HCT116 (cell line): ENCODE data around the gene CDKL4. TPM values are rescaled to one million over a fixed set of nuclear protein-coding genes. Genes with fewer than 3 reads are reported as not detected.
"Not testable (repeated sequence)": the region's sequence is repeated elsewhere in the genome, so short reads cannot be mapped to it uniquely, and the experiment has no call there.

ENCODE experiments used
- ATAC-seq: fragments of 200-7000 bp; cut with Tn5 transposase; 2 replicates; pipeline ENCODE4 v1.9.1; 2020; ENCODE audit warnings: mild to moderate bottlenecking, moderate library complexity
- BruUV-seq: library from RNA; stranded (reverse); fragments of 400-500 nt; replicated peaks from 2 replicates; lab custom pipeline; 2021; lab: Mats Ljungman, UMichigan
- CTCF ChIA-PET: fragments of 300-600 bp; sonication (Branson Sonifier 250); formaldehyde crosslinking; loops from one replicate; lab custom pipeline; 2021; ENCODE audit warnings: antibody characterized with exemption; lab: Charles Lee
- POLR2A ChIA-PET: fragments of 300-600, 350-600 bp; sonication (Branson Sonifier 250); formaldehyde crosslinking; loops from one replicate; lab custom pipeline; 2021; ENCODE audit warnings: antibody characterized with exemption; lab: Charles Lee
- RAD21 ChIA-PET, 2 experiments: fragments of 300-600 bp; sonication (Branson Sonifier 250); formaldehyde crosslinking; loops; one replicate each; lab custom pipeline; 2023; ENCODE audit warnings: low total read pairs in 2 of 2; ENCODE audit not compliant: uncharacterized antibody in 2 of 2, unreplicated experiment in 2 of 2, low non-redundant PET in 1 of 2; lab: Charles Lee
- DNase-seq: peaks from one replicate; pipeline ENCODE4 v3.0.0-alpha.2; 2010; ENCODE audit warnings: low read depth, low spot score
- H2AFZ ChIP-seq: fragments of 200-600 bp; shearing (Covaris generic), sonication (generic); 2 replicates; pipeline ENCODE4 v1.6.1; 2017; ENCODE audit warnings: low read depth, mixed run types, mixed read lengths, antibody characterized with exemption, low read length; ENCODE audit not compliant: poor library complexity, severe bottlenecking
- H3K27ac ChIP-seq: 2 replicates; pipeline ENCODE4 v1.5.1; 2012; ENCODE audit warnings: low read depth, low read length
- H3K27me3 ChIP-seq: fragments of 200-600 bp; sonication (generic); 2 replicates; pipeline ENCODE4 v1.6.1; 2016; ENCODE audit warnings: mixed run types, low read length, mixed read lengths; ENCODE audit not compliant: insufficient read depth
- H3K36me3 ChIP-seq, 2 experiments: fragments of 200-500 bp in 1 of 2; fragments of 200-600 bp in 1 of 2; sonication (Bioruptor generic) in 1 of 2; sonication (generic) in 1 of 2; 2 replicates each; pipeline versions ENCODE4 v1.5.1 to v1.6.1; 2014 to 2016; ENCODE audit warnings: low read length in 2 of 2, inconsistent platforms in 1 of 2, mixed read lengths in 1 of 2, mixed run types in 1 of 2; ENCODE audit not compliant: insufficient read depth in 2 of 2, control insufficient read depth in 1 of 2
- H3K4me1 ChIP-seq, 2 experiments: fragments of 200-600 bp in 1 of 2; sonication (generic) in 1 of 2; 2 replicates each; pipeline versions ENCODE4 v1.5.1 to v1.6.1; 2012 to 2017; ENCODE audit warnings: low read length in 2 of 2, inconsistent platforms in 1 of 2, mild to moderate bottlenecking in 1 of 2, mixed read lengths in 1 of 2, mixed run types in 1 of 2, moderate library complexity in 1 of 2; ENCODE audit not compliant: insufficient read depth in 2 of 2, control insufficient read depth in 1 of 2
- H3K4me2 ChIP-seq: fragments of 200-600 bp; sonication (generic); 2 replicates; pipeline ENCODE4 v1.6.1; 2017; ENCODE audit warnings: mixed run types, low read length, mixed read lengths
- H3K4me3 ChIP-seq, 2 experiments: fragments of 200-600 bp in 1 of 2; sonication (generic) in 1 of 2; replicated peaks in 1 of 2; 2 replicates each; pipeline ENCODE4 v1.5.1; 2011 to 2016; ENCODE audit warnings: low read length in 2 of 2, control low read depth in 1 of 2, low read depth in 1 of 2, mild to moderate bottlenecking in 1 of 2, mixed read lengths in 1 of 2, mixed run types in 1 of 2
- H3K79me2 ChIP-seq: fragments of 200-600 bp; sonication (generic); 2 replicates; pipeline ENCODE4 v1.6.1; 2017; ENCODE audit warnings: mild to moderate bottlenecking, mixed run types, low read length, moderate library complexity, mixed read lengths; ENCODE audit not compliant: insufficient read depth
- H3K9ac ChIP-seq: fragments of 200-600 bp; sonication (generic); 2 replicates; pipeline ENCODE4 v1.6.1; 2016; ENCODE audit warnings: low read length, mixed read lengths
- H3K9me2 ChIP-seq: fragments of 200-600 bp; sonication (generic), shearing (Covaris generic); 2 replicates; pipeline ENCODE4 v1.6.1; 2017; ENCODE audit warnings: mixed run types, mild to moderate bottlenecking, moderate library complexity; ENCODE audit not compliant: insufficient read depth
- H3K9me3 ChIP-seq, 2 experiments: fragments of 200-500 bp in 1 of 2; fragments of 200-600 bp in 1 of 2; sonication (Bioruptor generic) in 1 of 2; sonication (generic) in 1 of 2; 2 replicates each; pipeline ENCODE4 v1.6.1; 2014 to 2017; ENCODE audit warnings: low read length in 2 of 2, mixed read lengths in 2 of 2, inconsistent platforms in 1 of 2, low read depth in 1 of 2, mild to moderate bottlenecking in 1 of 2, mixed run types in 1 of 2, moderate library complexity in 1 of 2; ENCODE audit not compliant: control insufficient read depth in 1 of 2, insufficient read depth in 1 of 2
- H4K20me1 ChIP-seq: fragments of 200-600 bp; sonication (generic), shearing (Covaris generic); 2 replicates; pipeline ENCODE4 v1.6.1; 2017; ENCODE audit warnings: mixed run types, mild to moderate bottlenecking, moderate library complexity; ENCODE audit not compliant: insufficient read depth
- FOSL1 ChIP-seq: IDR thresholded peaks from 2 replicates; pipeline ENCODE4 v1.6.1; 2012; ENCODE audit warnings: low read depth
- POLR2AphosphoS5 ChIP-seq: IDR thresholded peaks from 2 replicates; pipeline ENCODE4 v1.6.1; 2011; ENCODE audit warnings: mild to moderate bottlenecking, low read depth, low read length, moderate library complexity
- RAD21 ChIP-seq: IDR thresholded peaks from 2 replicates; pipeline ENCODE4 v1.6.1; 2012; ENCODE audit warnings: low read depth, mild to moderate bottlenecking
- SRF ChIP-seq: IDR thresholded peaks from 2 replicates; pipeline ENCODE4 v1.6.1; 2012; ENCODE audit warnings: low read depth
- ZBTB33 ChIP-seq: IDR thresholded peaks from 2 replicates; pipeline ENCODE4 v1.6.1; 2011; ENCODE audit warnings: mild to moderate bottlenecking, low read length, moderate library complexity; ENCODE audit not compliant: insufficient replicate concordance; ENCODE audit errors: extremely low read depth
- intact Hi-C: fragments of 100-400 bp; cut with micrococcal nuclease; formaldehyde crosslinking; loops from 2 replicates; pipeline ENCODE4 v1.10.0; 2022
- total RNA-seq: library from RNA; stranded (reverse); gene quantifications from one replicate; pipeline ENCODE4 v1.2.1, GENCODE V29; 2021; ENCODE audit not compliant: unreplicated experiment

The CDKL4 gene
- total RNA-seq, 1 experiment from 2014 or later, result 0.27 TPM

GRCh38 chr2:39174022-39174421, 69.7 kb downstream of the CDKL4 start:
- no peak overlapping the region for H3K4me2 ChIP-seq
- TF ChIP-seq RAD21, result no peak
- H3K9me3 ChIP-seq, result no peaks in the 10 kb centered on the region
- H3K4me3 ChIP-seq, result no peak overlapping the region
- H3K79me2 ChIP-seq, result no peaks in the 10 kb centered on the region
- DNase-seq (no peak), ATAC-seq (no peak)
- H3K9ac ChIP-seq, result no peak overlapping the region
- H3K4me1 ChIP-seq, result no peaks in the 10 kb centered on the region
- H3K36me3 ChIP-seq, result no peaks in the 10 kb centered on the region
- CTCF ChIA-PET, result interaction anchor here (1.4 kb wide), 1 partner anchor 56 kb away, joined by 3 read pairs; no protein-coding TSS in a partner anchor
- H4K20me1 ChIP-seq, result no peaks in the 10 kb centered on the region; the same call in 1 of the 2 replicates
- no peaks in the 10 kb centered on the region for H3K27me3 ChIP-seq
- BruUV-seq, result no TSS peak
- RAD21 ChIA-PET, result no interaction called here
- intact Hi-C loops, result no loop called here
- POLR2A ChIA-PET, result no interaction called here
- no peaks in the 10 kb centered on the region for H3K9me2 ChIP-seq
- no peak overlapping the region for H3K27ac ChIP-seq
- H2AFZ ChIP-seq, result no peak overlapping the region

DNA sequence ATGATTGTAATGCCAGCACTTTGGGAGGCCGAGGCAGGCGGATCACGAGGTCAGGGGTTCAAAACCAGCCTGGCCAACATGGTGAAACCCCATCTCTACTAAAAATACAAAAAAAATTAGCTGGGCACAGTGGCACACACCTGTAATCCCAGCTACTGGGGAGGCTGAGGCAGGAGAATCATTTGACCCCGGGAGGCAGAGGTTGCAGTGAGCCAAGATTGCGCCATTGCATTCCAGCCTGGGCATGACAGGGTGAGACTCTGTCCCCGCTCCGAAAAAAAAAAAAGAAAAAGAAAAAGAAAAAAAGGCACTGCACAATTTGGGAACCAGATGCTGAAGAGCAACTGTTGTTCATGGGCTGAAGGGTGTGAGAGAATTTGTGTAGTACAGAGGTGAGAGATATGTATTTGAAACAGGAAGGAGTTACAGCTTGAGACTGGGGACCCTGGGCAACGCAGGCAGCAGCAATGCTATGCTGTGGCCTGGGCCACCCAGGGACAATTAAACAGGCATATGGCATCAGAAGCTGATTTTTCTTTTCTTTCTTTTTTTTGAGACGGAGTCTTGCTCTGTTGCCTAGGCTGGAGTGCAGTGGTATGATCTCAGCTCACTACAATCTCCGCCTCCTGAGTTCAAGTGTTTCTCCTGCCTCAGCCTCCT, 71.6 kb downstream of the CDKL4 start:
- H3K9ac ChIP-seq, CTCF ChIA-PET, POLR2A ChIA-PET, intact Hi-C loops, H3K36me3 ChIP-seq, H3K79me2 ChIP-seq, H3K27me3 ChIP-seq, H3K9me2 ChIP-seq, RAD21 ChIA-PET, H3K4me1 ChIP-seq, H3K9me3 ChIP-seq, H3K4me3 ChIP-seq, H4K20me1 ChIP-seq, DNase-seq, H2AFZ ChIP-seq, H3K27ac ChIP-seq, BruUV-seq, ATAC-seq, H3K4me2 ChIP-seq: not testable (repeated sequence)

DNA sequence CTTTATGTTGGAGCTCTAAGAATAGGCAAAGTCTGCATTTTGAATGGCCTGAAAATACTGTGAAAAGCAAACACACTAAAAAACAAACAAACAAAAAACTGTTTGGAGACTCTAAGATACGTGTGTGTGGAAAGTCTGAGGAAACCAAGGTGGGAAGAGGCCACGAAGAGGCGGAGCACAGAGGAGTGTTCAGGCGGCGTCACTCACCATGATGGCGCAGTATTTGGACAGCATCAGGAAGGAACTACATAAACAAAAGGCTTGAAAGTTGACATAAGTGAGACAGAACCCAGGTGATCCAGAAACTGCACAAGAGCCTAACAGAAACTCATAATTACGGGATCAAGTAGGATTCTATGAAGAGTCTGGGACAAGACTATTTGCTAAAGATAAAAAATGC, 72.1 kb downstream of the CDKL4 start:
- ChIA-PET POLR2A (no interaction called here), CTCF (no interaction called here)

More for the DNA sequence above, 72.1 kb downstream of the CDKL4 start:
- Histone ChIP-seq H3K4me3 (no peak overlapping the region), H3K36me3 (no peaks in the 10 kb centered on the region), H3K9me3 (no peaks in the 10 kb centered on the region), H3K9ac (no peak overlapping the region), H3K4me2 (no peak overlapping the region), H2AFZ (no peak overlapping the region), H3K4me1 (no peaks in the 10 kb centered on the region), H3K9me2 (no peaks in the 10 kb centered on the region), H3K27me3 (no peaks in the 10 kb centered on the region), H4K20me1 (no peaks in the 10 kb centered on the region; the same call in 1 of the 2 replicates), H3K79me2 (no peaks in the 10 kb centered on the region), H3K27ac (no peak overlapping the region)
- TF ChIP-seq SRF (no peak), RAD21 (no peak), ZBTB33 (no peak), POLR2AphosphoS5 (no peak), FOSL1 (no peak)
- intact Hi-C loops, result no loop called here
- no peak for ATAC-seq
- BruUV-seq, result no TSS peak
- RAD21 ChIA-PET, result no interaction called here
- DNase-seq, result no peak
